HG03045 (cell line): ENCODE results near the gene PRPF39.
A peak's percentile ranks its signal among the peaks of the same experiment; 100 is the strongest.

Experiments
- ATAC-seq: cut with Tn5 transposase; IDR thresholded peaks from one replicate; pipeline ENCODE4 v1.9.1; 2021; ENCODE audit warnings: mild to moderate bottlenecking, moderate library complexity; ENCODE audit not compliant: unreplicated experiment

Gene PRPF39, protein sequence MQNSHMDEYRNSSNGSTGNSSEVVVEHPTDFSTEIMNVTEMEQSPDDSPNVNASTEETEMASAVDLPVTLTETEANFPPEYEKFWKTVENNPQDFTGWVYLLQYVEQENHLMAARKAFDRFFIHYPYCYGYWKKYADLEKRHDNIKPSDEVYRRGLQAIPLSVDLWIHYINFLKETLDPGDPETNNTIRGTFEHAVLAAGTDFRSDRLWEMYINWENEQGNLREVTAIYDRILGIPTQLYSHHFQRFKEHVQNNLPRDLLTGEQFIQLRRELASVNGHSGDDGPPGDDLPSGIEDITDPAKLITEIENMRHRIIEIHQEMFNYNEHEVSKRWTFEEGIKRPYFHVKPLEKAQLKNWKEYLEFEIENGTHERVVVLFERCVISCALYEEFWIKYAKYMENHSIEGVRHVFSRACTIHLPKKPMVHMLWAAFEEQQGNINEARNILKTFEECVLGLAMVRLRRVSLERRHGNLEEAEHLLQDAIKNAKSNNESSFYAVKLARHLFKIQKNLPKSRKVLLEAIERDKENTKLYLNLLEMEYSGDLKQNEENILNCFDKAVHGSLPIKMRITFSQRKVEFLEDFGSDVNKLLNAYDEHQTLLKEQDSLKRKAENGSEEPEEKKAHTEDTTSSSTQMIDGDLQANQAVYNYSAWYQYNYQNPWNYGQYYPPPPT

GRCh38 chr14:45083976-45084722 lies at the start of gene PRPF39:
Gene PRPF39 (plus strand): TSS chr14:45084116. CDS start chr14:45095240, 11,124 bp downstream.
- peak; percentile 91 for ATAC-seq

GRCh38 chr14:45034730-45035129 lies 49.2 kb upstream of the PRPF39 start:
- no peak for ATAC-seq

DNA sequence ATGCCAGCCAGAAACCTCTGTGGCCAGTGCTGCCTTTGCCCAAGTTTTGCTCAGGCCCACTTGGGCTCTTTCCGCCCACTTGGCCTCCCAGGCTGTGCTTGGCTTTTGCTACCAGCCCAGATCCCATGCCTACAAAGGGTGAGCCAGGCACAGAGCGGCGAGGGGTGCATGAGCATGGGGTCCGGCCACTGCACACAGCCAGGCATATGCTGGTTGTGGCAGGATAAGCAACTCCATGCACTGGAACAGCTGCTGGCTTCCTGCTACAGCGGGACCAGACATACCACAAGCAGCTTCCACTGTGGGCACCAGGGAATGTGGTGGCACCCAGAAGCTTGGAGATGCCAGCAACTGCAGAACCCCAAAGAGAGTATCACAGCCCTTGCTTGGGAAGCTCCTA lies 45.7 kb upstream of the PRPF39 start:
- no peak for ATAC-seq

GRCh38 chr14:45038865-45039264 lies 45.1 kb upstream of the PRPF39 start:
- no peak for ATAC-seq

DNA sequence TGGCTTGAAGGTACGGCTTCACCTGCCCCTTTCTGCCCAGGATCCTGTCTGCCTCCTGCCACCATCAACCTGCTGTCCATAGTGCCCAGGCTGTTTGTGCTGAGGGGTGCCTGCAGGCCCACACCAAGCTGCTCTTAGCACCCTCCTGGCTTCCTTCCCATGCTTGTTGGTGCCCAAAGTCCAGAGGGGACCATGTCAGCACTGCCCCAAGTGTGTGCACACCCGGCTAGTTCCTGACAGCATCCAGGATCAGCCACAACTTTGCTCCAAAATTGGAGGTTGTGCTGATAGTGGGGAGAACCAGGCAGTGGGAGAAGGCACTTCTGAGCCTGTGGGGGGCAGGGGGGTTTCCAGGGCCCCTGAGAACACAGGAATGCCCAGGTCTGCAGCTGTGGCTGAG lies 44.5 kb upstream of the PRPF39 start:
- ATAC-seq: no peak

DNA sequence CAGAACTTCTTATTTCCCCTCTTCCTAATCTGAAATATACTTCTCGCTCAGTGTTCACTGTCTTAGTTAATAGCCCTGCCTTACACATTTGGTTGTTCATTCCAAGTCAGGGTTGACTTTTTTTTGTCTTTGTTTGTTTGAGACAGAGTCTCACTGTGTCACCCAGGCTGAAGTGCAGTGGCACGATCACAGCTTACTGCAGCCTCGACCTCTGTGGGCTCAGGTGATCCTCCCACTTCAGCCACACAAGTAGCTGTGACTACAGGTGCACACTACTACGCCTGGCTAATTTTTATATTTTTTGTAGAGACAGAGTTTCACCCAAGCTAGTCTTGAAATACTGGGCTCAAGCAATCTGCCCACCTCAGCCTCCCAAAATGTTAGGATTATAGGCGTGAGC lies 42.3 kb upstream of the PRPF39 start:
- ATAC-seq: no peak

- no peak for ATAC-seq
These were observed 39.3 kb upstream of the PRPF39 start for GRCh38 chr14:45044638-45045037.

- no peak for ATAC-seq
These were observed 35.5 kb upstream of the PRPF39 start for GRCh38 chr14:45048385-45048784.

GRCh38 chr14:45051180-45051579 lies 32.7 kb upstream of the PRPF39 start:
- no peak for ATAC-seq

GRCh38 chr14:45051896-45052295 lies 32.0 kb upstream of the PRPF39 start:
- no peak for ATAC-seq

DNA sequence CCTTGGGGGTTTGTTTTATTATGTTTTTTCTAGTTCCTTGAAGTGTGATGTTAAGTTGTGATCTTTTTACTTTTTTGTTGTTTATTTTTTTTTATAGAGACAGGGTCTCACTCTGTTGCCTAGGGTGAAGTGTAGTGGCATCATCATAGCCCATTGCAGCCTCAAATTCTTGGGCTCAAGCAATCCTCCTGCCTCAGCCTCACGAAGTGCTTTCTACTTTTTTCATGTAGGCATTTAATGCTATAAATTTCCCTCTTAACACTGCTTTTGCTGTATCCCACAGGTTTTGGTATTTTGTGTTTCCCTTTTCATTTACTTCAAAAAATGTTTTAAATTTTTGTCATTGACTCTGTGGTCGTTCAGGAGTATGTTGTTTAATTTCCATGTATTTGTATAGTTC lies 26.6 kb upstream of the PRPF39 start:
- ATAC-seq: no peak

GRCh38 chr14:45057881-45058364 lies 26.0 kb upstream of the PRPF39 start:
- no peak for ATAC-seq

DNA sequence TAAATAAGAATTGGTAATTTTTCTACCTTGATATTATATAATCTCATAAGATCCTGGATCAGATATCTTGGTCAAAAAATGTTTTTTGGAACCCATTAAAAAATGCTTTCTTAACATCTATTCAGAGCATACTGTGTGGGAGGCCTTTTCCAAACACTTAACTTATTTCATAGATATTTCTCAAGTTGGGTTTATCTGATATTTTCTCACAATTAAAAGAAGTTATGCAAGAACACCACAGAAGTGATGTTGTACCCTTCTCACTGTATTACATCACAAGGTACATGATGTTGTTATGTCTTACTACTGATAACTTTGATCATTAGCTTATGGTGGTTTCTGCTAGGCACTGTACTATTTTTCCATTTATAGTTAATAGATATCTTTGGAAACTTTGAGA lies 23.4 kb upstream of the PRPF39 start:
- ATAC-seq: no peak

DNA sequence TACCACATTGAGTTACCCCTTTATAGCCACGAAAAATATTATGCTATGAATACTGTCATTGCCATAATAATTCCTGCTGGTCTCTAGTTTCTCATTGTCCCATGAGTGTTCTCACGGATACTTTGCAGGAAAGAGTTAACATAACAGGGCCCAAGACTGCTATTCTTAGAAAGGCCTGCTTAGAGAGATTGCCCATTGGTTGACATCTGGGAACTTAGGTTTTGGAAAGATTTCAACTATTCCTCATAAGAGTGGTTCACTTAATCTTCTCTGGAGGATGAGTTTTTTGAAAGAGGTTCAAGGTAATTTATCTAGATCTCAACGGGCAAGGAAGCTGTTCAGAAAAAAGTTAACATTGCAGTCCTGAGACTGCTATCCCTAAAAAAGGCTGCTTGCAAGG lies 18.4 kb upstream of the PRPF39 start:
- no peak for ATAC-seq

- ATAC-seq: no peak
These were observed 18.0 kb upstream of the PRPF39 start for GRCh38 chr14:45065956-45066355.

DNA sequence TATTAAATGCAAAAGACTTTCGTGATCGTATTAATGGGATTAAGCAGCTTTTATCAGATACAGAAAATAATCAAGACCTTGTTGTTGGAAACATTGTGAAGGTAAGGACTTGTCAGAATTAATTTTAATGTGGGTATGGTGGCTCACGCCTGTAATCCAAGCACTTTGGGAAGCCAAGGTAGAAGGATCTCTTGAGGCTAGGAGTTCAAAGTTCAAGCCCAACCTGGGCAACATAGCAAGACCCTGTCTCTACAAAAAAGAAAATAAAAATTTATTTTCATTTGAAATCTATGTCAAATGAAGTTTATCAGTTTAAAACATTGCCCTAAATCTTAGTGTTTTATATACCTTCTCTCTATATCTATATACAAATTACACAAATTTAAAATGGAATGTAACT lies 17.2 kb upstream of the PRPF39 start:
- ATAC-seq: no peak

DNA sequence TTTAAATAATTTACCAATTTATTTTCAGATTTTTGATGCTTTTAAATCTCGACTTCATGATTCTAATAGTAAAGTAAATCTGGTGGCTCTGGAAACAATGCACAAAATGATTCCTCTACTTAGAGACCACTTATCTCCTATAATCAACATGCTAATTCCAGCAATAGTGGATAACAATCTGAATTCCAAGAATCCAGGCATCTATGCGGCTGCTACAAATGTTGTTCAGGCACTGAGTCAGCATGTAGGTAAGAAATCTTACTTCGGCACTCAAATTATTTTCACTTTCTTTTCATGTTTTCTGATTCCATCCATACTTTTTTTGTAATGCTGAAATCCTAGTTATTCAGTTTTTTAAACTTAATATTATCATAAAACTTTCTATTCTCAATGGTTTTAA lies 15.5 kb upstream of the PRPF39 start:
- ATAC-seq: no peak

- ATAC-seq: no peak
These were observed 13.7 kb upstream of the PRPF39 start for GRCh38 chr14:45070215-45070614.

- ATAC-seq: no peak
These were observed 11.8 kb upstream of the PRPF39 start for GRCh38 chr14:45072126-45072525.

- no peak for ATAC-seq
These were observed 10.6 kb upstream of the PRPF39 start for GRCh38 chr14:45073231-45073879.

DNA sequence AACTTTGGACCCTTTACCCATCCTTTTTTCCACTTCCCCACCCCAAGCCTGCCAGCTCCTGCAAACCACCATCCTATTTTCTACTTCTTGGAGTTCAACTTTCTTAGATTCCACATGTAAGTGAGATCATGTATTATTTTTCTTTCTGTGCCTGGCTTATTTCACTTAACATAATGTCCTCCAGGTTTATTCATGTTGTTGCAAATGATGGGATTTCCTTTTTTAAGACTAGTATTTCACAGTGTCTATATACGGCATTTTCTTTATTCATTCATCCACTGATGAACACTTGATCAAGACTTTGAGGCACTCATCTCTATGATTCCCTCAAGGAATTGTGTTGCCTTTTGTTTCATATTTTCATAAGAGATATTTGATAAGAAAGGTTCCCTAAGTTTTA lies 5.6 kb upstream of the PRPF39 start:
- no peak for ATAC-seq
